Measurements from ENCODE around the gene SLC11A1.

Gene SLC11A1

GRCh38 chr2:218394298-218395089, 12.4 kb downstream of the SLC11A1 start:
- DNase-seq (no peak), ATAC-seq (replicated peaks) (no peak)
- Mint-ChIP-seq H3K36me3 (no peaks in the 10 kb centered on the region), H3K27me3 (peaks cover 0 to 7% of the 10 kb centered on the region in 2 donors), H3K27ac (peak overlapping the region; percentile 42), H3K4me1 (peaks cover 30 to 50% of the 10 kb centered on the region in 2 donors), H3K9me3 (no peaks in the 10 kb centered on the region), H3K4me3 (no peak overlapping the region)

- H3K27ac Mint-ChIP-seq: peak overlapping the region; percentile 42
- no peak overlapping the region for H3K4me3 Mint-ChIP-seq
- H3K27me3 Mint-ChIP-seq: peaks cover 0 to 7% of the 10 kb centered on the region in 2 donors
- H3K9me3 Mint-ChIP-seq: no peaks in the 10 kb centered on the region
- H3K36me3 Mint-ChIP-seq: no peaks in the 10 kb centered on the region
- DNase-seq (no peak), ATAC-seq (replicated peaks) (no peak)
- H3K4me1 Mint-ChIP-seq: peaks cover 30 to 52% of the 10 kb centered on the region in 2 donors
Measured at GRCh38 chr2:218395090-218395444, 13.0 kb downstream of the SLC11A1 start.

- ATAC-seq (replicated peaks): no peak
- Mint-ChIP-seq H3K27ac (peak overlapping the region; percentile 97), H3K9me3 (no peaks in the 10 kb centered on the region), H3K27me3 (peaks cover 0 to 7% of the 10 kb centered on the region in 2 donors), H3K4me3 (peak overlapping the region; percentile 95 to 99), H3K36me3 (no peaks in the 10 kb centered on the region), H3K4me1 (peaks cover 30 to 56% of the 10 kb centered on the region in 2 donors)
- no peak for DNase-seq
Measured at GRCh38 chr2:218395456-218395825, 13.4 kb downstream of the SLC11A1 start.

- Mint-ChIP-seq H3K9me3 (no peaks in the 10 kb centered on the region), H3K36me3 (no peaks in the 10 kb centered on the region), H3K4me1 (peaks cover 33 to 59% of the 10 kb centered on the region in 2 donors), H3K4me3 (peak overlapping the region; percentile 95 to 99), H3K27ac (peak overlapping the region; percentile 97), H3K27me3 (peaks cover 0 to 7% of the 10 kb centered on the region in 2 donors)
- DNase-seq (peak; percentile 93), ATAC-seq (replicated peaks) (peak; percentile 69 to 70)
Measured at GRCh38 chr2:218395826-218396687, 14.0 kb downstream of the SLC11A1 start.

- peaks cover 0 to 7% of the 10 kb centered on the region in 2 donors for H3K27me3 Mint-ChIP-seq
- DNase-seq (no peak), ATAC-seq (replicated peaks) (no peak)
- H3K4me1 Mint-ChIP-seq: peaks cover 40 to 68% of the 10 kb centered on the region in 2 donors
- peak overlapping the region; percentile 95 to 99 for H3K4me3 Mint-ChIP-seq
- no peaks in the 10 kb centered on the region for H3K36me3 Mint-ChIP-seq
- H3K9me3 Mint-ChIP-seq: no peaks in the 10 kb centered on the region
- peak overlapping the region; percentile 97 for H3K27ac Mint-ChIP-seq
Measured at GRCh38 chr2:218396688-218397462, 14.8 kb downstream of the SLC11A1 start.

GRCh38 chr2:218397463-218397819, 15.4 kb downstream of the SLC11A1 start:
- DNase-seq (no peak), ATAC-seq (replicated peaks) (no peak)
- Mint-ChIP-seq H3K9me3 (no peaks in the 10 kb centered on the region), H3K4me3 (peak overlapping the region; percentile 95 to 99), H3K27ac (peak overlapping the region; percentile 84), H3K36me3 (peaks cover 3% of the 10 kb centered on the region in 2 donors), H3K27me3 (peaks cover 0 to 7% of the 10 kb centered on the region in 2 donors), H3K4me1 (peaks cover 44 to 73% of the 10 kb centered on the region in 2 donors)

- no peak for DNase-seq
- peak overlapping the region; percentile 95 to 99 for H3K4me3 Mint-ChIP-seq
- H3K4me1 Mint-ChIP-seq: peaks cover 42 to 76% of the 10 kb centered on the region in 2 donors
- H3K9me3 Mint-ChIP-seq: no peaks in the 10 kb centered on the region
- H3K27ac Mint-ChIP-seq: peak overlapping the region; percentile 84
- peaks cover 0 to 7% of the 10 kb centered on the region in 2 donors for H3K27me3 Mint-ChIP-seq
- peaks cover 5 to 6% of the 10 kb centered on the region in 2 donors for H3K36me3 Mint-ChIP-seq
- no peak for ATAC-seq (replicated peaks)
Measured at GRCh38 chr2:218397820-218398436, 15.9 kb downstream of the SLC11A1 start.

- Mint-ChIP-seq H3K27ac (peak overlapping the region; percentile 73), H3K9me3 (no peaks in the 10 kb centered on the region), H3K27me3 (peaks cover 0 to 7% of the 10 kb centered on the region in 2 donors), H3K4me3 (peak overlapping the region; percentile 76 to 99), H3K36me3 (peaks cover 12 to 13% of the 10 kb centered on the region in 2 donors), H3K4me1 (peaks cover 44 to 77% of the 10 kb centered on the region in 2 donors)
- DNase-seq (no peak), ATAC-seq (replicated peaks) (no peak)
Measured at GRCh38 chr2:218398437-218399390, 16.6 kb downstream of the SLC11A1 start.

- H3K9me3 Mint-ChIP-seq: no peaks in the 10 kb centered on the region
- peak within 1 kb of the TSS; percentile 96 for H3K27ac Mint-ChIP-seq
- peaks cover 46 to 80% of the 10 kb centered on the region in 2 donors for H3K4me1 Mint-ChIP-seq
- H3K36me3 Mint-ChIP-seq: peaks cover 17 to 20% of the 10 kb centered on the region in 2 donors
- H3K4me3 Mint-ChIP-seq: peak within 1 kb of the TSS; percentile 96 to 99
- peak; percentile 65 to 66 for ATAC-seq (replicated peaks)
- peaks cover 0 to 7% of the 10 kb centered on the region in 2 donors for H3K27me3 Mint-ChIP-seq
- DNase-seq: peak; percentile 90
Measured at GRCh38 chr2:218399391-218400166, 17.5 kb downstream of the SLC11A1 start, which contains the start of gene CTDSP1. Gene CTDSP1, plus strand, starts transcription at chr2:218399868. Its CDS starts 223 bp downstream, at chr2:218400091.

- ATAC-seq (replicated peaks) (peak in 1 of 2 donors; percentile 5), DNase-seq (no peak)
- peaks cover 0 to 7% of the 10 kb centered on the region in 2 donors for H3K27me3 Mint-ChIP-seq
- H3K9me3 Mint-ChIP-seq: no peaks in the 10 kb centered on the region
- H3K36me3 Mint-ChIP-seq: peaks cover 20 to 23% of the 10 kb centered on the region in 2 donors
- H3K4me1 Mint-ChIP-seq: peaks cover 49 to 87% of the 10 kb centered on the region in 2 donors
- peak overlapping the region; percentile 96 for H3K27ac Mint-ChIP-seq
- peak overlapping the region; percentile 96 to 99 for H3K4me3 Mint-ChIP-seq
Measured at GRCh38 chr2:218400167-218400929, 18.3 kb downstream of the SLC11A1 start.

- H3K4me1 Mint-ChIP-seq: peaks cover 52 to 87% of the 10 kb centered on the region in 2 donors
- no peaks in the 10 kb centered on the region for H3K9me3 Mint-ChIP-seq
- H3K36me3 Mint-ChIP-seq: peaks cover 20 to 23% of the 10 kb centered on the region in 2 donors
- peak overlapping the region; percentile 71 for H3K27ac Mint-ChIP-seq
- no peak for ATAC-seq (replicated peaks)
- H3K4me3 Mint-ChIP-seq: peak overlapping the region; percentile 96 to 99
- no peak for DNase-seq
- H3K27me3 Mint-ChIP-seq: peaks cover 0 to 7% of the 10 kb centered on the region in 2 donors
Measured at GRCh38 chr2:218400930-218401881, 19.1 kb downstream of the SLC11A1 start.

All from stimulated activated naive B cell treated with anti-CD40 and anti-IgM and Interleukin-4, amounts not matched to agents 10 μg/mL and 1 μg/mL and 100 μg/mL, for 72 hours (primary cell).